Mucosa of rectum (tissue), 2 donors: ENCODE measurements around the gene TOR1A.
A peak's percentile ranks its signal among the peaks of the same experiment; 100 is the strongest.

Experiments used
- H3K27ac ChIP-seq, 2 donors: one replicate each; pipeline ENCODE4 v1.7.0; 2013; ENCODE audit warnings: inconsistent platforms in 2 of 2, low read depth in 2 of 2, low read length in 2 of 2
- H3K27me3 ChIP-seq, 2 donors: one replicate each; pipeline ENCODE4 v1.7.0; 2013; ENCODE audit warnings: low read length in 2 of 2; ENCODE audit not compliant: control insufficient read depth in 2 of 2, insufficient read depth in 2 of 2
- H3K36me3 ChIP-seq, 2 donors: one replicate each; pipeline ENCODE4 v1.7.0; 2013; ENCODE audit warnings: low read length in 2 of 2; ENCODE audit not compliant: control insufficient read depth in 2 of 2, insufficient read depth in 2 of 2
- H3K4me1 ChIP-seq, 2 donors: one replicate each; pipeline ENCODE4 v1.7.0; 2013; ENCODE audit warnings: low read length in 2 of 2, mild to moderate bottlenecking in 1 of 2; ENCODE audit not compliant: control insufficient read depth in 2 of 2, insufficient read depth in 2 of 2
- H3K4me3 ChIP-seq, 2 donors: one replicate each; pipeline ENCODE4 v1.7.0; 2013; ENCODE audit warnings: low read length in 2 of 2
- H3K9ac ChIP-seq, 2 donors: one replicate each; pipeline ENCODE4 v1.7.0; 2013; ENCODE audit warnings: low read length in 2 of 2, low read depth in 1 of 2, mild to moderate bottlenecking in 1 of 2
- H3K9me3 ChIP-seq, 2 donors: one replicate each; pipeline ENCODE4 v1.7.0; 2013; ENCODE audit warnings: low read length in 2 of 2; ENCODE audit not compliant: control insufficient read depth in 2 of 2
- donor health status: healthy.
- donor health status: Normal muscosa, but diverticular disease.

The TOR1A gene

GRCh38 chr9:129836311-129837007 is 12.5 kb upstream of the TOR1A start:
- H3K27ac ChIP-seq, result peak overlapping the region in 1 of 2 donors; percentile 77
- H3K4me3 ChIP-seq, result peak overlapping the region; percentile 71 to 99

GRCh38 chr9:129835860-129836223 is 11.9 kb upstream of the TOR1A start:
- Histone ChIP-seq H3K9me3 (no peaks in the 10 kb centered on the region), H3K27me3 (no peaks in the 10 kb centered on the region), H3K4me1 (peaks cover 14 to 18% of the 10 kb centered on the region in 2 donors), H3K4me3 (peak overlapping the region; percentile 71 to 99), H3K27ac (peak overlapping the region; percentile 52 to 77), H3K9ac (peak overlapping the region; percentile 72 to 74), H3K36me3 (peaks cover 12 to 20% of the 10 kb centered on the region in 2 donors)

More at GRCh38 chr9:129836311-129837007, 12.5 kb upstream of the TOR1A start:
- Histone ChIP-seq H3K36me3 (peaks cover 10 to 15% of the 10 kb centered on the region in 2 donors), H3K27me3 (no peaks in the 10 kb centered on the region), H3K9me3 (no peaks in the 10 kb centered on the region), H3K9ac (peak overlapping the region; percentile 72 to 74), H3K4me1 (peaks cover 14 to 18% of the 10 kb centered on the region in 2 donors)

GRCh38 chr9:129835128-129835859 is 11.4 kb upstream of the TOR1A start, which contains the start of the genes C9orf78 and USP20:
Gene C9orf78 (minus strand): TSS chr9:129835275. CDS start chr9:129835221, 54 bp downstream.
Gene USP20 (plus strand): TSS chr9:129835458. CDS start chr9:129852556, 17,098 bp downstream.
- Histone ChIP-seq H3K27me3 (no peaks in the 10 kb centered on the region), H3K9me3 (no peaks in the 10 kb centered on the region), H3K36me3 (peaks cover 14 to 25% of the 10 kb centered on the region in 2 donors), H3K4me3 (peak within 1 kb of the TSS; percentile 71 to 99), H3K9ac (peak within 1 kb of the TSS; percentile 72 to 95), H3K4me1 (peaks cover 14 to 18% of the 10 kb centered on the region in 2 donors), H3K27ac (peak within 1 kb of the TSS; percentile 66 to 88)

DNA sequence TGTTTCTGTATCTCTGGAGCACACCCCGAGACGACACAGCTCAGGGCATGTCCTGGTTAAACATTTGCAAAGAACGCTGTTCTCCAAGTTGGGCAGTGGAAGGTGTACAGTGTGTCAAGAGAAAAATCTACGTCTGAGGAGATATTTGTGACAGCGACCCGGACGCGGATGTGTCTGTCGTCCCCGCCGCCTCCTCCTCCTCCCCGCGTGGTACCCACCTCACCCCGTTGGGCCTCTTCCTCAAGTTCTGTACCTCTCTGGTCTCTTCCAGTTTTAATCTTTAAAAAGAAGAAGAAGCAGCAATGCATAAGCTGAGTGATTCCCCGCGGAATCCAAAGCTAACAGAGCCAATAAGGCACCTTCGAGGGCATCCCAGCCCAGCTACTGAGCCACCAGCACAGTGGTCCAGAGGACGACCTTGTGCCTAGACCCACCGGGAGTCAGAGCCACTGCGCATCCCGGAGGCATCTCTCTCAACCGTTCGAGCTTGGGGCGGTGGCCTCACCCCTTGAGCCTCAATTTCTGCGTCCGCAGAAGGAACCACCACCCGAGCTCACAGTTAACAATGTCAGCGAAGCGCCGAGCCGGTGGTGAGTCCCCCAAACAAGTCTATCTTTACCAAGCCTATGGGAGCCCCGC is 10.7 kb upstream of the TOR1A start:
- H3K4me1 ChIP-seq, result peaks cover 14 to 18% of the 10 kb centered on the region in 2 donors
- peak overlapping the region; percentile 71 to 99 for H3K4me3 ChIP-seq
- H3K9ac ChIP-seq, result peak overlapping the region; percentile 72 to 95
- no peaks in the 10 kb centered on the region for H3K27me3 ChIP-seq
- H3K36me3 ChIP-seq, result peaks cover 18 to 32% of the 10 kb centered on the region in 2 donors
- H3K9me3 ChIP-seq, result no peaks in the 10 kb centered on the region
- H3K27ac ChIP-seq, result peak overlapping the region; percentile 66 to 88

DNA sequence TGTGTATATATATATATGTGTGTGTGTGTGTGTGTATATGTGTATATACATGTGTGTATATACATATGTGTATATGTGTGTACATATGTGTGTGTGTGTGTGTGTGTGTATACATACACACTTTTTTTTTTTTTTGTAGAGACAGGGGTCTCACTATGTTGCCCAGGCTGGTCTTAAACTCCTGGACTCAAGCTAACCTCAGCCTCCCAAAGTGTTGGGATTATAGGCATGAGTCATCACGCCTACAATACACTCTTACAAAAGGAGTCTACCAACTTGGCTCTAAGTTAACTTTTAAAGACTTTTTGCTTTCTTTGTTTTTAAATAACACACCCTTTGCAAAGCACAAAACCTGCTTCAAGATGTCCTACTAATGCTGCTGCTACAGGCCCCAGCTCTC is 9.0 kb upstream of the TOR1A start:
- Histone ChIP-seq H3K27me3 (no peaks in the 10 kb centered on the region), H3K27ac (no peak overlapping the region), H3K4me1 (peaks cover 14 to 18% of the 10 kb centered on the region in 2 donors), H3K9ac (no peak overlapping the region), H3K36me3 (peaks cover 30 to 47% of the 10 kb centered on the region in 2 donors), H3K4me3 (no peak overlapping the region), H3K9me3 (no peaks in the 10 kb centered on the region)

DNA sequence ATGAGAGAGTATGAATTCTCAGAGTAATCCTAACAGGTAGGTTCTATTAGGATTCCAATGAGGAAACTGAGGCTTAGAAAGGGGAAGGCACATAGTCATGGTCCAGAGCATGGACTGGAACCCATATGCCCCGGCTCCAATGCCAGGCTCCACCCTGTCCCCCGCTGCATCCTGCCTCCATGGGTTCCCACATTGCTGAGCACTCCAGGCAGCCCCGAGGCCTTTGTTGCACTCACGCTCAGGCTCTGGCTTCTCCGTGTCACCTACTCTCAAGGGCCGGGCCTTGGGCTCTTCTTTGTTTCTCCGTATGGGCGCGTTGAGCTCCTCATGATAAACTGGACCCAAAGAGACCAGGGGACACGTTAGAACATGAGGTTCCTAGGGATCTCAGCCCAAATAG is 5.0 kb upstream of the TOR1A start:
- Histone ChIP-seq H3K27ac (no peak overlapping the region), H3K4me1 (peaks cover under 1 to 5% of the 10 kb centered on the region in 2 donors), H3K27me3 (no peaks in the 10 kb centered on the region), H3K36me3 (peaks cover 32 to 52% of the 10 kb centered on the region in 2 donors), H3K4me3 (no peak overlapping the region), H3K9me3 (no peaks in the 10 kb centered on the region), H3K9ac (no peak overlapping the region)

- Histone ChIP-seq H3K36me3 (peaks cover 28 to 48% of the 10 kb centered on the region in 2 donors), H3K4me3 (no peak overlapping the region), H3K27me3 (no peaks in the 10 kb centered on the region), H3K27ac (no peak overlapping the region), H3K9me3 (no peaks in the 10 kb centered on the region), H3K4me1 (peaks cover 1 to 2% of the 10 kb centered on the region in 2 donors), H3K9ac (no peak overlapping the region)
Observed at GRCh38 chr9:129828051-129828450, 4.1 kb upstream of the TOR1A start.

DNA sequence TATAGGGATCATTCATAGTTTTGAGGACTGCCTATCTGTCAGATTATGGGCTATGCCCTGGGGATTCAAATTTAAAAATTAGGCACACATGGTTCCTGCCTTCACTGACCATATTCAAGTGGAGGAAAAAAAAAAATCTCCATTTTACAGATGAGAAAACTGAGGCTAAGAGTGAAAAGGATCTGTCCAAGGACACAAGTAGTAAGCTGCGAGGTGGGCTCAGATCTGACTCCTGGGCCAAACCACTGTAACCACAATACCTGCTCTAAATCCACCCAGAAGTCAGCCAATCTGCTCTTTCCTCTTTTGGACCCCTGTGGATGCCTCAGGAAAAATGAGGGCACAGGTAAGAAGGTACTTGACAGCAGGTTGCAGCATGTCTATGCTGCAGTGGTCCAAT is 2.8 kb upstream of the TOR1A start:
- H3K27ac ChIP-seq, result no peak overlapping the region
- H3K9me3 ChIP-seq, result no peaks in the 10 kb centered on the region
- H3K4me3 ChIP-seq, result no peak overlapping the region
- H3K27me3 ChIP-seq, result no peaks in the 10 kb centered on the region
- H3K9ac ChIP-seq, result no peak overlapping the region
- peaks cover 3 to 7% of the 10 kb centered on the region in 2 donors for H3K4me1 ChIP-seq
- H3K36me3 ChIP-seq, result peaks cover 23 to 48% of the 10 kb centered on the region in 2 donors

GRCh38 chr9:129826344-129826743 is 2.4 kb upstream of the TOR1A start:
- no peaks in the 10 kb centered on the region for H3K9me3 ChIP-seq
- H3K27me3 ChIP-seq, result no peaks in the 10 kb centered on the region
- no peak overlapping the region for H3K4me3 ChIP-seq
- H3K27ac ChIP-seq, result no peak overlapping the region
- no peak overlapping the region for H3K9ac ChIP-seq
- peaks cover 23 to 47% of the 10 kb centered on the region in 2 donors for H3K36me3 ChIP-seq
- peaks cover 3 to 7% of the 10 kb centered on the region in 2 donors for H3K4me1 ChIP-seq
